Renal cortex interstitium (tissue), 11 donors: ENCODE data around the gene SMYD3. TPM values are rescaled to one million over a fixed set of nuclear protein-coding genes. Genes with fewer than 3 reads are reported as not detected.

Source experiments
- DNase-seq, 11 donors: peaks; one replicate each; pipeline ENCODE4 v3.0.0-alpha.2; 2013; ENCODE audit warnings: low read depth in 9 of 11, low spot score in 4 of 11; ENCODE audit errors: extremely low read depth in 1 of 11
- polyA plus RNA-seq, 3 donors: library from polyadenylated mRNA; unstranded; fragments of 120-200 nt; gene quantifications; one replicate each; pipeline ENCODE4 v1.2.1, GENCODE V29; 2013; ENCODE audit not compliant: insufficient read length in 3 of 3

SMYD3 gene
- polyA plus RNA-seq, 3 donors = 25.0 to 28.7 (median 28.5) TPM

DNA sequence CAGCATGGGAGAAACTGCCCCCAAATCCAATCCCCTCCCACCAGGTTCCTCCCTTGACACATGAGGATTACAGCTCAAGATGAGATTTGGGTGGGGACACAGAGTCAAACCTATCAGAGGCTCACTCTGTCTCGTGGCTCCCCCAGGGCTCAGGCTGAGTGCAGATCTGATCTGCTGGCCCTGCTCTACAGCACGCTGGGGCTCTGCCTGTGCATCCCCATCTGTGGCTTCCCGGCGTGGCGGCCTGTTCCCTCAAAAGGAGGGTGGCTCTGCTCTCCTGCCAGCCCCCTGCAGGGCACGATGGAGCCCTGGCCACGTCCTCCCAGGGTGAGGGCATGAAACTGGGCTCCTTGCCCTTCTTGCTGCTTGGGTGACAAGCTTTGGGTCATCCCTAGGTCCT, 19.8 kb upstream of the SMYD3 start:
- DNase-seq = no peak

DNA sequence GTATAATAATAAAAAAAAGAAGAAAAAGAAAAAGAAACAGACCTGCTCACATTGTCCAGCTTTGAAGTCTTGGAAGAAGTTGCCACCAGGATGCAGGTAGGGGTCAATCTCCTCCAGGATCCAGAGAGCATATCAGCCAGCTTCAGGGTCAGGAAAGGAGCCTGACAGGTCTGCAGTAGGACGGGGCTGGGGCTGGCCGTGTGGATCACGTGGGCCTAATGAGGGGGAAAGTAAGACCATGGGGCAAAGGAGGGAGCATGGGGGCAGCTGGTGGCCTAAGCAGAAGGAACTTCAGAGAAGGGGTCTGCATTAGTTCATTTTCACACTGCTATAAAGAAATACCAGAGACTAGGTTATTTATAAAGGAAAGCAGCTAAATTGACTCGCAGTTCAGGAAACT, 19.3 kb upstream of the SMYD3 start:
- DNase-seq = no peak

DNA sequence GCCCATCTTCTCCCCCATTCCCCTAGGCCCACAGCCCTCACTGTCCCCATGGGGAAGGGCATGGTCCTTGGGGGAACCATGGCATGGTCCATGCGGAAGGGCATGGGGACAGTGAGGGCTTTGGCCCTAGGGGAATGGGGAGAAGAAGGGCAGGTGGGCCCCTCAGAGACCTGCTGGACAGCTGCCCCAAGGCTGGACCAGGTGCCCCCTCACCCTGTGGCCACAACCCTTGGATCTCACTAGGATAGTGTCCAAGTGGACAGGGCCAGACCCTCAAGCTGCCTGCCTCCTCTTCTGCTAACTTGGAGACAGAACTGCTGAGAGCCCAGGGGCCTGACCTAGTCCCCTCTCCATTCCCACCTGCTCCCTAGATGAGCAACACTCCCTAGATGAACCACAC, 12.4 kb upstream of the SMYD3 start:
- no peak for DNase-seq

DNA sequence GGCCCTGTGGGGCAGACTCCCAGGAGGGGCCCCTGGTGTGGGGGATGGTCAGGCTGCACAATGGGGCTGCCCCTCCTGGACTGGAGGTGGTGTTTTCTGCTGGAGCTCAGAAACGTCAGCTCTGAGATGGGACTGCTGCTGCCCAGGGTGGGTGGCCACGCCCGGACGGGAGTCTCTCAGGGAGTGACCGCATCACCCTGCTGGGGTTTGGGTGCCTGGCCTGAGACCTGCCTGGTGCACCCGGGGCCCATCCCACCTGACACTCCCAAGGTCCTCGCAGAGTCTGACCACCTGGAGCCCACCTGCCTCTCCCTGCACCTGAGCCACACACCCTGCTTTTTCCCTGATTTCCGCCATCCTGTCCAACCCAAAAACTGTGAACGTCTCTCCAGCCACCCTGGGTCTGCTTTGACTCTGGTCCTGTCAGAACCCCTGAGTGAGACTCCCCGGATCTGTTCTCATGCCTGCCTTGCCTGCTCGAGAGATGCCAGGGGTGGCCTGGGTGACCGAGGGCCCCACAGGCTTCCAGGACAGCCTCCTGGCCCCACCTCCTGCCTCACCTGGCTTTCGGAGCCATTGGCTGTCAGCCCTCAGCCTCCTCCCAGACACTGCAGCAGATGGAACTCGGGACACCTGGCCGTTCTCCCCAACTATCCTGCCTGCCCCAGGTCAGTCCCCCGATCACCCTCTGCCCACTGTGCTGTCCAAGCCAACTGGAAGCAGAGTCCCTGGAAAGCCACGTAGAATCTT, 11.6 kb upstream of the SMYD3 start:
- DNase-seq = no peak

DNA sequence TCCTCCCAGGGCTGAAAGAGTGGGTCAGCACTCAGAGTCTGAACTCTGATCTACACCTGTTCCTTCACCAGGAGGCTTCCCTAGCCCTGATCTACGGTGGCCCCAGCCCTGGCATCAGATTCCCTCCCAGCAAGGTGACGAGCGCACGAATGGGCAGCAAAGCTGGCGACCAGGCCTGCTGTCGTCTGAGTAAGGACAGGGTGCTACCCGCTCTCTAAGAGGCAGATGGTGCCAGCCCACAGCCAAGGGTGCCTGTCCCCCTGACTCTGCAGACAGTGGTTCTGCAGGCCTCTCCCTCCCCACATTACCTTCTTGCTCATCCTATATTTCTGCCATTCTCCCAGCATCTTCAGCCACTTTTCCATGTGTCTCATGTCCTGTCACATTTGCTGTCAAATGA, 10.3 kb upstream of the SMYD3 start:
- no peak for DNase-seq

DNA sequence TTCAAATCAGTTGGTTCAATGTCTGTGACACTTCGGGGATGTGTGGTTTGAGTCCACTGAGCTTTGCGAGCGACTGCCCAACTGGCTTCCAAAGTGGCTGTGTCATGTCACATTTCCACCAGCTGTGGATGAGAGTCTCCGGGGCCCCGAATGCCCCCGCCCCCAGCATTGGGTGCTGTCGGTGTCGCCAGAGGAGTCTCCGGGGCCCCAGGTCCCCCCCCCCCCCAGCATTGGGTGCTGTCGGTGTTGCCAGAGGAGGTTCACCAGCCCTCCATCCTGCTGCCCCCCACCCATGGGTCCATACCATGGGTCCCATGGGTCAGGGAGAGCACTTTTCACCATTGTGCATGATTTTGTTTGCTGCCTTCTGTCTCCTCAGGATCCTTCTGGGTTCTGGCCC, 9.0 kb upstream of the SMYD3 start:
- DNase-seq = no peak

DNA sequence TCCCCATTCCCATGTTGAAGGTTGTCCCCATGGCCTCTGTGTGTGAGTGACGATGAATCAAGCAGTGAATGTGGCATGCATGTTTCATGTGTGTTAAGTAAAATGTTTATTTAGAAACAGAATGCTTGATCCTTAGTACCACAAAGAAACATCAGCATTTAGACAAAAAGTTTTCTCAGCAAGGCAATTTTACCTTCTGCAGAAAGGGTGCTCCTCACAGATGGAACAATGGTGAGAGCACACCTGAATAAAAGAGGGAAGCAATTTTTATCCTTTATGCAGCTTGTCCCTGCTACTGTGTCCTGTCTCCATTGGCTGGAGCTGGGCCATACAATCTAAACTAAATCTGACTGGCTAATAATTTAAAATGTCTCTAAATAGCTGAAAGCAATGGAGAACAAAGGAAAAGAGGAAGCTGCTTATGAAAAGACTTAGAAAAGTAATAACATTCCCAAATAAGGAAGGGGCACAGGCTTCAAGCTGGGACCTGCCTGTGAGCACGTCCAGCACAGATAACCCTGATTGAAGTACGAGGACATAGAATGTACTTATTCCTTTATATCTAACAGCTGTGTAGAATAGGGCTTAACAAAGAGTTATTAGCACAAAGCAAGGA, 8.4 kb upstream of the SMYD3 start:
- DNase-seq = no peak

DNA sequence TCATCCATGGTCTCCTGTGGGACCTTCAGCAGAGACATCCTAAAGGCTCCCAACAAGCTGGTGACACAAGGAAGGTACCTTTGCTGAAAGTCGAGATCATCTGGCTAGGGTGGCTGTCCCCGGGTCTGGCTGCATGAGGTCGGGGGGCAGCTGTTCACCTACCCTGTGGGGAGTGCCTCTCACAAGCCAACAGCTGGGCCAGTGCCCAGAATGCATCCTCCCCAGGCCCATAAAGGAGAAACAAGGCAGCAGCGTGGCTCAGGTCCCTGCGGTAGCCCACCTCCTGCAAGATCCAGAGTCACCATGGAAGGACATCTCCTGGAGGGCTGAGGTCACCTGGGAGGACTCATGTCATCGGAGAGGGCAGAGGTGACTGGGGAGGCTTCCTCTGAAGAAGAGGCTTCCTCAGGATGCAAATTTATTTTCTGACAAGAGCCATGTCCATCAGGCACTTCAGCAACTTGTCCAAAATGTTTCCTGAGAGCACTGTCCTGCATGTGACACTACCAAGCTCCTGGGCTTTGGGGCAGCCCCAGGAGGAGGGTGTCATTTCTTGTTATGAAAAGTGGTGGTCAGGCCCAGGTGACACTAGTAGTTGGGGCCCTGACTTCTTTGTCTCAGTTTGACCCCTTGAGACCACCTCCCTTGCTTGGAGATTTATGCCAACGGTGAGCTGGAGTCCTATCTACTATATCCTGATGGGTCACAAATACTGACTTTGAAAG, 6.7 kb upstream of the SMYD3 start:
- DNase-seq = no peak

DNA sequence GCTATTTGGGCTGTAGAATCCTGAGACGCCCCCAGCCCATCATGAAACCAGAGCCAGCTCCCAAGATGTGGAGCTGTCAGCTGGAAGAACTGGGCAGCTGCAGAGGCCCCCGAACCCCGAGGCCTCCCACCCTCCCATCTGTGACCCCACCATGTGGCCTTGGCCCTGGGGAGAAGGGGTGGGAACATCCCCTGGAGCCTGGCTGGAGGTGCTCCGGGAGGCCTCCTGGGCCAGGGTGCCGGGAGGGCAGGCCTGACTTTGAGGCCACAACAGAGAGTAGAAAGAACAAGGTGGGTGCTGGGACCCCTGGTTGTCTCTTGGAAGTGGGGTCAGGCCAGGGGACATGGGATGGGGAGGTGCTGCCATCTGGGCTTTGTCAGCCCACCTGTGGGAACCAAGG, 6.0 kb upstream of the SMYD3 start:
- no peak for DNase-seq

DNA sequence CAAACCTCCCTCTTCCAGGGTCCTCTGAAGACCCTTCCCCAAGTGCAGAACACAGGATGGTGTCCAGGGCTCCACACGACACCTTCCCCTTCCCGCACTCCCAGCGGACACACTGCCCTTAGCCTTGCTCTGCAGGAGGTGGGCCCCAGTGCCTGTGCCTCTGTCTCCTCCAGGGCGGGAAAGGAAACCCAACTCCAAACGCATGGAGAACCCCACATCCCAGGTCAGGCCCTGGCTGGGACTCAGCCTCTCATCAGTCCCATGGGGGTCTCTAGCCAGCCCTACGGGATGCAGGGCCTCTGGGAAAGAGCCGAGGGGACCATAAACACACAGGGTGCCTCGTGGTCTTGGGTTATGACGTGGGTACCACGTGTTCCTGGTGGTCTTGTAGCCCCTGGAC, 5.6 kb upstream of the SMYD3 start:
- no peak for DNase-seq

DNA sequence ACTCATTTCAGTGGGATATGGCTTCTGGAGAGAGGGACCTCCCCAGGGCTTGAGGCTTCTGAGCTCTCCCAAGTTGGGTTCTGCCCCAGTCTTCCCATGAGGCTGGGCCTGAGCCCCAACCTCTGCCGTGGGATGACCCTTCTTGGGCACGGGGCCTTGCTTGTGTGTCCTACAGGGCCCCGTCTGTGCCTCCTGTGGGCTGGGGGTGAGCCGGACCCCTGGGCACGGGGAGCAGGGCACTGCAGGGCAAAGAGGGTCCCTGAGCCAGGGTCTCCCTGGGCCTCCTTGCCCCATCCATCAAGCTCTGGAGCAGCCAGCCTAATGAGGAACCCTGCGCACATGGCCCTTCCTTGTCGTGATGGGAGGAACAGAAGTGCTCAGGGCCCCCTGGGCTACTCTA, 5.2 kb upstream of the SMYD3 start:
- DNase-seq = no peak

DNA sequence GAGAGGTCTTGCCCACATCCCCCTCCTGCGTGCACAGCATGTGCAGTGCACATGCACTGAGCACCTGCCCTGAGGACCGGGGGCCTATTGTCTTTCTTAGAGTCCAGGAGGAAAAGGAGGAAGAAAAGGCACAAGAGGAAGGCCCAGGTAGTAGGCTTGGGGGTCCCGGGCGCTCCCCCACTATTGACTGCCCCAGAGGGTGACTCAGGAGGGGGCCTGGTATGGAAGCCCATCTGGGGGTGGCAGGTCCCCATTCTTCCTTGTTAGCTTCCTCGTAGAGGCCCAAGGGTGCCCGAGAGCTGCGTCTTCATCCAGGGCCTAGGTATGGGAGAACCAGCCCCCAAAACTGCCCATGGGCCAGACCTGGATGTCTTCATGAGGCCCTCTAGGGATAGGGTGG, 4.1 kb upstream of the SMYD3 start:
- no peak for DNase-seq

DNA sequence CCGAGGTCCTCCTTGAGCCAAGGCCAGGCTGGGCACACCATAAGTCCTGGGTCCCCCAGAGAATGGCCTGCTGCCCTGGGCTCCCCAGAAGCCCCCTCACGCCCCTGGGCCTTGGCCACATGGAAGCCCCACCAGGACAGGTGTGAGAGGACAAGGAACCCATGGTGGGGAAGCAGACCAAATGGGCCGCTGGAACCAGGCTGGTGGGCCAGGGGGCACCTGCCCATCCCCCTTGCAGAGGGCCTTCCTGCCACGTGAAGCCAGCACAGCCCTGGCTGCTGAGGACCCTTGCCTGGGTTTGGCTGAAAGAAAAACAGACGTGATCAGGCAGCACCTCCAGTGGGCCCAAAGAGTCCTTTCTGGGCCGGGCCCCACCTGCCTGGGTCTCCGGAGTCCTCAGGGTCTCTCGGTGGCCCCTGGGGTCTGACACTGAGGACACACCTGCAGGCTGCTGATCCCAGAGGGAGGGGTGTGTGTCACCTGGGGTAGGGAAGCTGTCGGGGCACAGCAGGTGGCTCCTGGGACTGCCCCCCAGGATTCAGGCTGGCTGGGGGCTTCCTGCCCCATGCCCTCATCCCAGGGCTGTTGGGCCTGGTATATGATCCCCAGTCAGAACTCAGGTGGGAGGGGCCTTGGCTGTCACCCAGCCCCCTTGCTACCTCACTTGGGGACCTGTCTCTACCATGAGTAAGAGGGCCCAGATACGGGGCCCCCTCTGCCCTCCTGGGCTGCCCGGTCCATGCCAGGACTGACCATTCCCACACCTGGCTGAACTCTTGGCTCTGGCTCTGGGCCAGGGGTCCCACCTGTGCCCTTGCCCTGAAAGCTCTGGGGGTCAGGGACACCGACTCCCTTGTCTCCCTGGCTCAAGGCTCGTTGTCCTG, 3.3 kb upstream of the SMYD3 start:
- DNase-seq = no peak

DNA sequence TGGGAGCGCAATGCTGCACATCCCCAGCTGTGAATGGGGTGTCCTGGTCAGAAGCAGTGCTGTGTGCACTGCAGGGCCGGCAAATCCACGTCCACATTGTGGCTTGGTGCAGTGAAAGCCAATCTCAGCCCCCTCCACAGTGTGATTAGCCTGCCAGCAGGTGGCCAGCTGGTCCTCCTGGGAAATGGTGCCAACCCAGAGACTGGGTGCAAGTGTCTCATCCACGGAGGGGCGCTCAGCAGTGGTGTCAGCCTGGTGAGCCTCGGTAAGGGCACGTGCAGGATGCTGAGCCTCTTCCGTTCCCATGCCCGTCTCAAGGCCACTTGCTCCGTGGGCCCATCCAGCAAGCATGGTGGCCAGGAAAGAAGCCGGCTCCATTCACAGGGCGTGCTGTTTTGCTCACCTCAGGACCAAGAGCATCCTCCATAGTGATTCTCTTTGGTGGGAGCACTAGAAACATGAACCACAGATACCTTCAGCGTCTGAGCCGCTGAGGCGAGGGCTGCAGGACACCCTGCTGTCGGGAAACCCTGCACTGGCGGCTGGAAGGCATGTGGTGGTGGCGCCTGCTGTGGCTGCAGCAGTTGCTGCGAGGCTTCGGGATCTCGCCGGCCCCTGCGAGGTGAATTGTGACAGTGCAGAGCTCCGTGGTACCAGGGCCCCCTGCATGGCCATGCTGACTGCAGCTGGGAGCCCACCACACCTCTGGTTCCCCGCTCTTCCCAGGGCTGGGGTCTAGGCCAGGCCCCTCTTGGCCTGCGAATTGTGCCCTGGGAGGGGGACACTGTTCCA, 2.0 kb upstream of the SMYD3 start:
- no peak for DNase-seq

DNA sequence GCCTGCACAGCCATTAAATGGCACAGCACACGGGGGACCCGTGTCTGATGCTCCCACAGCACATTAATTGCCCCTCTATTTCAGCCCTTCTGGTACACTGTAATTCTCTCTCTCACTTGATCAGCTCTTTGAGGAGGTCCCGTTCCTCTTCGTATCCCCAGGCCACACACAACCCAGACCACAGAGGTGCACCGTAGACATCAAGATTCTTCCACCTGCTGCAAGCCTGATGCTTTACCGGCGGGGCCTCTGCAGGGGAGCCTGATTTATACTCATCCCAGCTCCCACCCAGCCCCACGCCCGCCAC, 759 bp downstream of the SMYD3 start:
- DNase-seq = no peak

DNA sequence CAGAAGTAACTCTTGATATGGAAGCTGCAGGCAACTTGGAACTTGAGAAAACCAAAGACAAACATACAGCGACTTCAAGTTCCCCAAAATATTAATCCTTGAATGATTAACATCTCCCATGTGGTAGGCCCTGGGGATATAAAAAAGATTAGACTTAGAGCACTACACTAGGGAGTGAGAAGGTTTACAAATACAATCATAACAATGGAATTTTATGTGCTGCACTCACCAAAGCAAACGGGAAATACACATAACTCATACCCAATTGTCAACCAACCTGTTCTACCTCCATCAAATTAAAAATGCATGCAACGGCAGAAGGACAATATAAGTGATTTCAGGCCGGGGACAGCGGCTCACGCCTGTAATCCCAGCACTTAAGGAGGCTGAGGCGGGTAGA, 3.7 kb downstream of the SMYD3 start:
- DNase-seq = no peak

DNA sequence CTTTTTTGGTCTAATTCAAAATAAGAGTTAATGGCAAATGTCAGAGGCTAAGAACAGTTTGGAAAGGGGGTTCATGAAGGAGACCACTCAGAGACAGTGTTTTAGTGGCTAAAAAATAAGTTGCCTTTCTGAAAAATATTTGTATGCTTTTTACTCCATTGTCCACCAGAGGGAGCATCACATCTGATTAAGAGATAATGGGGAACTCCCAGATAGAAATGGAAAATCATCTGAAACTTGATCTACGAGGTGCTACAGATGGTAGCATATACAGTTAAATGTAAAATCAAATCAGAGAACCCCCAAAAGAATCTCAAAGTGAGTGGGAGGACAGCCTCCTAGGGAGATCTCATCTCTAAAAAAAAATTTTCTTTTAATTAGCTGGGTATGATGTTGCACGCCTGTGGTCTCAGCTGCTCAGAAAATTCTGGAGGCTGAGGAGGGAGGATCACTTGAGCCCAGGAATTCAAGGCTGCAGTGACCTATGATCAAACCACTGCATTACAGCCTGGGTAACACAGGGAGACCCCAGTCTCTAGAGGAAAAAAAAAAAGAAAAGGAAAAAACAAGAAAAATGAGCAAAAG, 9.7 kb downstream of the SMYD3 start:
- DNase-seq = peak; percentile 38 to 66 (median 49)

DNA sequence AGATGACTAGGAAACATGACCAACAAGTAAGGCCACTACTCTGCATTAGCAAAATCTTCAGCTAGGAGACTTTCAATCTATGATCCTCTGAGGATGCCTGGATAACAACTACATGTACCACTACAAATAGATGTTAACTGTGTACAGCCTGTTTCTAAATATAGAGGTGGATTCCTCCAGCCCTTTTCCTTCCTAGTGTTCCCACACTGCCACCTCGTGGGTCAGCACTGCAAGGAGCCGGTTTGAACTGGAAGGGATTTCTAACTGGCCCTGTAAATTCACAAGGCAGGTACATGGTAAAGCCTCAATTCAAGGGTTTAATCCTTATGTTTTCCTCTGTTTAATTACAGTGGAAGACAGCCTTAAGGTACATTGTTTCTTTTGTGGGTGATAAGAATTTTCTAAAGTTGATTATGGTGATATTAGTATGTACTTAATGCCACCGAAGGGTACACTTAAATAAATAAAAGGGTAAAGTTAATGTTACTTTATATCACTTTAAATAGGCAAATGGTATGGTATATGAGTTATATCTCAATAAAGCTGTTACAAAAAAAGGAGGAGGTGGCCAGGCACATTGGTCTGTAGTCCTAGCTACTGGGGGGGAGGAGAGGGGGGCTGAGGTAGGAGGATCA, 14.4 kb downstream of the SMYD3 start:
- DNase-seq = peak; percentile 38 to 77 (median 59)
